HG03575 (cell line): ENCODE data around the gene GABRA6.
"Not testable (repeated sequence)": the region's sequence is repeated elsewhere in the genome, so short reads cannot be mapped to it uniquely, and the experiment has no call there.

Experiments
- ATAC-seq: cut with Tn5 transposase; IDR thresholded peaks from one replicate; pipeline ENCODE4 v1.9.1; 2021; ENCODE audit not compliant: unreplicated experiment, insufficient number of reproducible peaks, low FRiP score; ENCODE audit errors: extremely low read depth

Gene GABRA6

GRCh38 chr5:161685461-161685860 lies at the start of gene GABRA6:
TSS of gene GABRA6 (plus strand) at chr5:161685721. CDS start at chr5:161685990, 269 bp downstream.
- no peak for ATAC-seq

DNA sequence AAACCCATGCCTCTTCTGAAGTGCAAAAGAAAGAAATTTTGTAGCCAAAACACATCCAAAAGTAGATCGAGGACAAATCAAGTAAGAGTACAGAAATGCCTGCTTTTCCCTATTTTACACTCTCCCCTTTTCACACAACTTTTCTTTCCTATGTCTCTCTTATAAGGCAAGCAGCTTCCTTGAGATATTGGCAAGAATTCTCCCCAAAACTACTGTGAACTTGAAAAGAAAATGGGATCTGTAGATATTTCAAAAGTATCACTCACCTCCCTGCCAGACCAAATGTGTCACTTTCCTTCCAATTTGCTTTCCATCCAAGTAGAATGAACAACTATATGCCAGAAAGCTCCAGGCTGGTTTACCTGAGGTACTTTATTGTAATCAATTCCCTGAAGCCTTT lies 47.9 kb upstream of the GABRA6 start:
- ATAC-seq: no peak

DNA sequence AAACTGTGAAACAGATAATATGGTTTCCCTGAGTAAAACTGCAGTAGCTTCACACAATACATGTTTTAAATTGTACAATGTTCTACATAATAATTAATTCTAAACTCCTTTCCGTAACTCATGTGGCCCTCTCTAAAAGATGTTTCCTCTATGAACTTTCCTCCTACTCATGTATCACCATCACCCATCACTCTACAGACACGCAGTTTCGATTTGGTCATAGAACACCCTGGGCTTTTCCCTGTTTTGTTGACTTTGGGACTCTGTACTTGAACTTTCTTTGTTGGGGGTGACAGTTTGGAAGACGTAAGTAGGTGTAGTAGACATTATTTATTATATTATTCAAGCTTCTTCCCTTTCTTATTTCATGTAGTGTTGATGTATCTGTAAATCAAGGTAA lies 44.1 kb upstream of the GABRA6 start:
- ATAC-seq: no peak

DNA sequence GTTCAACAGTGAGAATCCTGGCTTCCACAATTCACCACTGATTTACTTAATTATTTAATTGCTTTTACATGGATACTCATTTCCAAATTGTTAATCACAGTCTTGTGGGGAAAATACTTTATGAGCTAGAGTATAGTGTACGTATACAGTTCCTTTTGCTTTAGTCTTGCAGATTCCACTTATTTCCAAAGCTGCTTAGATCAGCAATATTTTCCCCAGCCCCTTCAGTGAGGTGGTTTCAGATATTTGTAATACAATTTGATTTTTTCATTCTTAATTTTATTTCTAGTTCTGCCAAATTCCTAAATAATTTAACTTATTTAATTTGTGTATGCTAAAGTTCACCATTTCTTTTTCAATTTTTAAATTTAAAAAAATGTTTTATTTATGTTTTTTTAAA lies 40.3 kb upstream of the GABRA6 start:
- ATAC-seq: no peak

DNA sequence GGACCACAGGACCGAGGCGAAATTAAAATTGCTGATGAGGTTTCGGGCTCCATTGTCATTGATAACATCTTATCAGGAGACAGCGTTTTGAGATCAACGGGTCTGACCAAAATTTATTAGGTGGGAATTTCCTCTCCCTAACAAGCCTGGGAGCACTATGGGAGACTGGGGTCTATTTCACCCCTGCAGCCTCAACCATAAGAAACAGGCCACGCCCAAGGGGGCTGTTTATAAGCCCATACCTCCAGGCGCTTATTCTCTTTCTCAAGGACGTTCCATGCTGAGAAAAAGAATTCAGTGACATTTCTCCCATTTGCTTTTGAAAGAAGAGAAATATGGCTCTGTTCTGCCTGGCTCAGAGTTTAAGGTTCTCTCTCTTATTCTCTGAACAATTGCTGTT lies 33.6 kb upstream of the GABRA6 start:
- ATAC-seq: not testable (repeated sequence)

DNA sequence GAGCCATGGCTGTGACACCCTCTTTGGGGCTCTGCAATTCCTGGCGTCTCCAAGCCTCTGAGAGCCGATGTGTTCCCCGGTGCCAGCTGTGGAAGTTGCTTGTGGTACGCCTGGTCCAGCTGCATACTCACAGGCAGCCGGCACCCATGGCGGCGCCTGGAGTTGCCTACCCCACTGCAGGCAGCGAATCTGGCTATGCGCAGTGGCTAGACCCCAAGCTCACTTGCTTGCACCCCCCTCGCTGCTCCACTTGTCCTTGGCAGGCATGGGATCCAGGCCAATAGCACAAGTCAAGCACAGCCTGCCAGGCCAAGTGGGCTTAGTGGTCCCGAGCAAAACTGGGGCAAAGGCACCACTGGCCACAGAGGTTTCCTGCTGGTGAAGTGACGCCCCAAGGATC lies 24.7 kb upstream of the GABRA6 start:
- no peak for ATAC-seq

DNA sequence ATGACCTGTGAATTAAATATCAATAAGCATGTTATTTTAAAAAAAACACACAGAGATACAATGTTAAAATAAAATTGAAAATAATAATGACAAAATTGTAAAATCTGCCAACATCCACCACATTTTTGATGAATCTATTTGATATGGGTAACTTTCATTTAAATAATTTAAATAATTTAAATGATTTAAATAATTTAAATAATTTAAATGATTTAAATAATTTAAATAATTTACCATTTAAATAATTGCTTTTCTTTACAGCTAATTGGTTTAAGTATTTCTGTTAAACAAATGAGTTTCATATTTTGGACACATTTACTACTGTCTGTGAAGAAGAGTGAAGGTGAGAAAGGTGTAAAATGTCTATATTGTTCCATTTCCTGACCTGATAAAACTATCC lies 22.1 kb upstream of the GABRA6 start:
- ATAC-seq: no peak

DNA sequence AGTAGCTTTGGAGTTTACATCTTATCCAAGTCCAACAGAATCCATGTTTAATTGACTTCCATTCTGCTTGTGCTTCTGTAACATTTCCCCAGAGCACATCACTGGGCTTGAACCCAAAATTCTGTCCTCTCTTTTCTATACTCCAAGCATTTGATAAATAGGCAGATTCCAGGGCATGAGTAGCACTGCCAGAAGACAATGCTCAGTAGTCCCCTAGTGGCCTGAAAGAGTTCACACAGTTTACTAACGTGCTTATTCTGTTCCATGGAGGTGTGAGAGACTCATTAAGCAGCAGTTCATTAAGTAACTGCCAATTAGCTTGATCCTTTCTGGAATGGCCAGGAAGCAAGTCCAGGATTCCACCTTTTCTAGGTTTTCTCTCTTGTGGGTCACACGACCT lies 9.4 kb upstream of the GABRA6 start:
- ATAC-seq: peak; percentile 57

- ATAC-seq: no peak
Measured at GRCh38 chr5:161686149-161686548, 628 bp downstream of the GABRA6 start.

- no peak for ATAC-seq
Measured at GRCh38 chr5:161686881-161687280, 1.4 kb downstream of the GABRA6 start.

DNA sequence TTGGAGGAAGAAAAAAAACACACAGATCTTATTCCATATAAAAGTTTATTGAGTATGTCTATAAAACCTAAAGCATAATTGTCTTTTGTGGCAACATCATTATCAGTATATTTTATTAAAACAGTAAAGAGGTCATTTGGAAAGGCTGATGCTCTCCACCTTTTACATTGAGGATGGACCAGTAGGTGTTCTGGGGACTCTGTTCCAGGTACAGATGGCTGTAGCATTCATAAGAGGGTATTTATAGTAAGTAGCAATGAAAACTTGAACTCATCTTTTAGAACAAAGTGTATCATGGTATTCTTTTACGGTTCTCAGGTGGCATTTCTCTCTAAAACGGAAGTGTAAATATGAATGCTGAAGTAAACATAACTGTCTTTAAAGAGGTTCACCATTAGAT lies 1.8 kb downstream of the GABRA6 start:
- no peak for ATAC-seq

DNA sequence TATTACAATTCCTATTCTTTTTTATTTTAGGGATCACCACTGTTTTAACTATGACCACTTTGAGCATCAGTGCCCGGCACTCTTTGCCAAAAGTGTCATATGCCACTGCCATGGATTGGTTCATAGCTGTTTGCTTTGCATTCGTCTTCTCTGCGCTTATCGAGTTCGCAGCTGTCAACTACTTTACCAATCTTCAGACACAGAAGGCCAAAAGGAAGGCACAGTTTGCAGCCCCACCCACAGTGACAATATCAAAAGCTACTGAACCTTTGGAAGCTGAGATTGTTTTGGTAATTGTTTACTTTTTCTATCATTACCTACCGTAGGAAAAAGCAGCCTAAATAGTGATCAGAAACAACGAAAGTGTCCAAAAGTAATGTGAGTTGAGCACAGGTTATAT lies 6.4 kb downstream of the GABRA6 start:
- ATAC-seq: no peak

GRCh38 chr5:161697001-161697400 lies 11.5 kb downstream of the GABRA6 start:
- no peak for ATAC-seq

- no peak for ATAC-seq
Measured at GRCh38 chr5:161700065-161700464, 14.5 kb downstream of the GABRA6 start.

DNA sequence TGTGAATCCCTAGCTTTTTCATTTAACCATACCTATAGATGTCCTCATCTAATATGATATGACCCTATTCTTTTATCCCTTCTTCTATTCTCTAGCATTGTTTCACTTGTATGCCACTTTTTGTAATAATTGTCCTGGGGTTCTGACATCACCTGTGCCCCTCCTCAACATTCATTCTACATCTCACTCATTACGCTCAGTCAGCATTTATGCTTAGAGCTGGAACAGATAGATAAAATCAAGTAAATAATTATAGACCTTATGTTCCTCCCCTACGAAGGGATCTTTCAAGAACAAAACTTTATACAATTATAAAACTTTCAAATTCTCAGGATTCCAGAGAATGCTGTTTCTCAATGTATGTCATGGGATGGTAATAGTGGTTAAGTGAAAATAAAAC lies 18.0 kb downstream of the GABRA6 start:
- ATAC-seq: no peak

DNA sequence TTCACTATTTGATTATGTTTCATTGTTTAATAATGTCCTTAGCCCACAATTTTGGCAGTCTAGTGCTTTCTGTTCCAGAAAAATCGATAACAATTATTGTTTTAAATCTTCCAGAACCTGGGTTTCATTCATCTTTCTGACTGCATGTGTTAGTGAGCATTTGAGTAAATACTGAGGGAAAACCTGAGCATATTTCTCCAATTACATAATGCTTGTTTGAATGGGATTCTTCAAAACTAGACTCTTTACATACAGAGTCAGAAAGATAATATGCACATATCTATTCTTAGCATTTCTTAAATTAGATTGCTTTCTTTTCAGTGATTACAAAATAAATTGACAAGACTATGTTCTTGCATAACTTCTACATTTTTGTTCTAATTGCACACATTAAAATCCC lies 21.9 kb downstream of the GABRA6 start:
- no peak for ATAC-seq

DNA sequence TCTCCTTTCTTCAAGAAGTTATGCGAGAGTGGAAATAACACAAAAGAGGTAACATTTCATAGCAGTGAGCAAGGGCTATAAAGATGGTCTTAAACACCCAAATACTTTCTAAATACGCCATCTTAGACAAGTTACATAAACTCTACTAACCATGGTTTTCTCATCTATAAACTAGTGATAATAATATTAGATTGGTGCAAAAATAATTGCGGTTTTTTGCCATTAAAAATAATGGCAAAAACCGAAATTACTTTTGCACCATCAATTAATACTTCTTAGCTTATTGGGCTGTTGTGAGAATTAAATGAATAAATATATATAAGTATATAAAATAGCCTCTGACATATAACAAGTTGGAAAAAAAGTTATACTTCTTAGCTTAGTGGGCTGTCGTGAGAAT lies 23.7 kb downstream of the GABRA6 start:
- ATAC-seq: no peak

GRCh38 chr5:161713042-161713441 lies 27.5 kb downstream of the GABRA6 start:
- ATAC-seq: no peak

DNA sequence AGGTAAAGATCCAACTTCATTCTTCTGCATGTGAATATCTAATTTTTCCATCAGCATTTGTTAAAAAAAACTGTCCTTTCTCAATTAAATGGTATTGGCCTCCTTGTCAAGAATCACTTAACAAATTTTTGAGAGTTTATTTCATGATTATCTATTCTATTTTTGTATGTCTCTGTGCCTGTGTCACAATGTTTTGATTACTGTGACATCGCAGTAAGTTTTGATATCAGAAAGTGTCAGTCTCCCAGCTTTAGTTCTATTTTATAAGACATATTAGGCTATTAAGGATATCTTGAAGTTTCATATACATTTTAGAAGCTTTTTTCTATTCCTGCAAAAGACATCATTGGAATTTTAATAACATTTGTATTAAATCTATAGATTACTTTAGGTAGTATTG lies 33.6 kb downstream of the GABRA6 start:
- ATAC-seq: no peak

- ATAC-seq: no peak
Measured at GRCh38 chr5:161720460-161720859, 34.9 kb downstream of the GABRA6 start.

DNA sequence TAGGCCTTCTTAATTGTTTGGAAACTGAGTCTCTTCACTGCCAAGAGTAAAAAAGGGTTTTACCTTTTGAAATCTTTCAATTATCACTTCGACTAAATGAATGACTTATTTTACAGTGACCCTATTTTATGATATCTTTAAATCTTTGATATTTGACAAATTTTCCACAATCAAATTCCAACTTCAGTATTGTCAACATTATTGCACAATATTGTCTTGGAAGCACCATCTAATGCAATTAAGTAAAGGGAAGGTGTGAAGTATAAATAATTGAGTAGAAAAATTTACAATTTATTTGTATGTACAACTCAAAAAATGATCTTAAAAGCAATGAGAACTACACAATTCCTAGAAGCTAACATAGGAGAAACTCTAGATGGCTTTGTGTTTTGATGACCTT lies 49.2 kb downstream of the GABRA6 start:
- no peak for ATAC-seq

DNA sequence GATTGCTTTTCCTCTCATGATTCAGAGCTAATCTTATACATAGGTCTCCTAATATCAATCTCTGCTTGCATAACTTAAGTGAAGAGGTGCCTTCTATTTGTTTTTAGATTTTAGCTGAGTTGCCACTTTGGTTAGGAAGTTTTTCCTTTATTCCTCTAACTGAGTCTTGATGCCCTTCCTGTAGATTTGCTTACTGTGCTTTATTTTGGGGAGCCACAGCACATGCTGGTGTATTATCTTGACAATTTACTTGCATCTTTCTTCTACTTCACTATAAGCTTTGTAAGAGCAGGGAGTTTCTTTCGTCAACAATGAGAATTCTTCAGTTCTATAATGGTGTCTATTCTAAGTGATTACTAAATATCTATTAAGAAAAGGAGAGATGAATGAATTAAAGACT lies 54.9 kb downstream of the GABRA6 start:
- ATAC-seq: no peak
